GM19239 (cell line): ENCODE data around the gene ITCH.
"Not testable (repeated sequence)": the region's sequence is repeated elsewhere in the genome, so short reads cannot be mapped to it uniquely, and the experiment has no call there.

Source experiments
- DNase-seq: peaks from one replicate; pipeline ENCODE4 v3.0.0; 2011; ENCODE audit warnings: low spot score; ENCODE audit not compliant: insufficient read length
- FAIRE-seq: peaks from 2 replicates; lab custom pipeline; 2011; peaks lifted over from hg19 to GRCh38; lab: Jason Lieb, UNC

ITCH gene

GRCh38 chr20:34341199-34341598 lies 21.9 kb upstream of the ITCH start:
- FAIRE-seq, DNase-seq: not testable (repeated sequence)

GRCh38 chr20:34343458-34344211 lies 19.4 kb upstream of the ITCH start:
- no peak for FAIRE-seq

GRCh38 chr20:34344238-34344637 lies 18.8 kb upstream of the ITCH start:
- no peak for FAIRE-seq
- no peak for DNase-seq

More at GRCh38 chr20:34343458-34344211, 19.4 kb upstream of the ITCH start:
- DNase-seq, result no peak

- FAIRE-seq, result no peak
- DNase-seq, result no peak
Measured at GRCh38 chr20:34345402-34345736, 17.7 kb upstream of the ITCH start.

- not testable (repeated sequence) for FAIRE-seq, DNase-seq
Measured at GRCh38 chr20:34345839-34346532, 17.1 kb upstream of the ITCH start.

GRCh38 chr20:34346533-34346865 lies 16.6 kb upstream of the ITCH start:
- DNase-seq, FAIRE-seq: not testable (repeated sequence)

- DNase-seq (no peak), FAIRE-seq (no peak)
Measured at GRCh38 chr20:34347571-34347970, 15.5 kb upstream of the ITCH start.

GRCh38 chr20:34350095-34350494 lies 13.0 kb upstream of the ITCH start:
- DNase-seq (no peak), FAIRE-seq (no peak)

- FAIRE-seq, DNase-seq: not testable (repeated sequence)
Measured at GRCh38 chr20:34353467-34353866, 9.6 kb upstream of the ITCH start.

GRCh38 chr20:34355427-34355826 lies 7.6 kb upstream of the ITCH start:
- DNase-seq (no peak), FAIRE-seq (no peak)

GRCh38 chr20:34359729-34360128 lies 3.3 kb upstream of the ITCH start:
- not testable (repeated sequence) for FAIRE-seq, DNase-seq

GRCh38 chr20:34362502-34363061 lies 491 bp upstream of the ITCH start:
- no peak for DNase-seq
- no peak for FAIRE-seq

- DNase-seq (no peak), FAIRE-seq (peak; percentile 23)
Measured at GRCh38 chr20:34363465-34364222, 571 bp downstream of the ITCH start.

GRCh38 chr20:34364223-34364506 lies 1.1 kb downstream of the ITCH start:
- no peak for DNase-seq
- FAIRE-seq, result peak; percentile 11

- peak; percentile 73 for DNase-seq
- FAIRE-seq, result peak; percentile 82
Measured at GRCh38 chr20:34365765-34366213, 2.7 kb downstream of the ITCH start.

- FAIRE-seq (no peak), DNase-seq (no peak)
Measured at GRCh38 chr20:34367155-34367554, 4.1 kb downstream of the ITCH start.

GRCh38 chr20:34367911-34368310 lies 4.8 kb downstream of the ITCH start:
- DNase-seq, FAIRE-seq: not testable (repeated sequence)

GRCh38 chr20:34368547-34368946 lies 5.5 kb downstream of the ITCH start:
- no peak for FAIRE-seq
- DNase-seq, result no peak

GRCh38 chr20:34369265-34369664 lies 6.2 kb downstream of the ITCH start:
- no peak for FAIRE-seq
- no peak for DNase-seq

GRCh38 chr20:34370062-34370461 lies 7.0 kb downstream of the ITCH start:
- DNase-seq, result no peak
- no peak for FAIRE-seq

- FAIRE-seq, result no peak
- no peak for DNase-seq
Measured at GRCh38 chr20:34373445-34373844, 10.4 kb downstream of the ITCH start.
